MM.1S (cell line): ENCODE measurements around the gene ZNF607.

Experiments used
- DNase-seq: peaks from one replicate; pipeline ENCODE4 v3.0.0-alpha.2; 2015
- H2AFZ ChIP-seq: fragments of 300-600 bp; sonication (generic); 2 replicates; pipeline ENCODE4 v1.6.0; 2016; ENCODE audit warnings: antibody characterized with exemption, low read length
- H3F3A ChIP-seq: fragments of 300-600 bp; sonication (generic); 2 replicates; pipeline ENCODE4 v1.6.1; 2016; ENCODE audit warnings: mild to moderate bottlenecking, antibody characterized with exemption, low read length, moderate library complexity, mixed read lengths; ENCODE audit not compliant: insufficient read depth
- H3K27ac ChIP-seq: fragments of 300-600 bp; sonication (generic); 2 replicates; pipeline ENCODE4 v1.5.1; 2016; ENCODE audit warnings: mild to moderate bottlenecking, low read length
- H3K27me3 ChIP-seq: fragments of 300-600 bp; sonication (generic); replicated peaks from 2 replicates; pipeline ENCODE4 v1.6.0; 2016; ENCODE audit warnings: low read length; ENCODE audit not compliant: insufficient read depth
- H3K36me3 ChIP-seq: fragments of 300-600 bp; sonication (generic); replicated peaks from 2 replicates; pipeline ENCODE4 v1.6.1; 2016; ENCODE audit warnings: mild to moderate bottlenecking, low read length, mixed read lengths; ENCODE audit not compliant: insufficient read depth
- H3K4me1 ChIP-seq: fragments of 300-600 bp; sonication (generic); 2 replicates; pipeline ENCODE4 v1.6.1; 2016; ENCODE audit warnings: low read length, mixed read lengths
- H3K4me2 ChIP-seq: fragments of 300-600 bp; sonication (generic); 2 replicates; pipeline ENCODE4 v1.6.0; 2016; ENCODE audit warnings: low read depth, low read length
- H3K4me3 ChIP-seq: fragments of 300-600 bp; sonication (generic); 2 replicates; pipeline ENCODE4 v1.5.1; 2016; ENCODE audit warnings: low read length, mixed read lengths
- H3K79me2 ChIP-seq: fragments of 300-600 bp; sonication (generic); 2 replicates; pipeline ENCODE4 v1.6.1; 2016; ENCODE audit warnings: mixed run types, low read length, mixed read lengths
- H3K9ac ChIP-seq: fragments of 300-600 bp; sonication (generic); 2 replicates; pipeline ENCODE4 v1.6.1; 2016; ENCODE audit warnings: low read length, mixed read lengths
- H3K9me2 ChIP-seq: fragments of 300-600 bp; sonication (generic); replicated peaks from 2 replicates; pipeline ENCODE4 v1.6.1; 2016; ENCODE audit warnings: mild to moderate bottlenecking, low read length, mixed read lengths; ENCODE audit not compliant: insufficient read depth
- H3K9me3 ChIP-seq: fragments of 300-600 bp; sonication (generic); replicated peaks from 2 replicates; pipeline ENCODE4 v1.6.1; 2016; ENCODE audit warnings: mild to moderate bottlenecking, low read length, mixed read lengths; ENCODE audit not compliant: insufficient read depth
- H4K20me1 ChIP-seq: fragments of 300-600 bp; sonication (generic); 2 replicates; pipeline ENCODE4 v1.6.1; 2016; ENCODE audit warnings: mild to moderate bottlenecking, low read length, moderate library complexity, mixed read lengths; ENCODE audit not compliant: insufficient read depth
- EZH2 ChIP-seq: fragments of 300-600 bp; sonication (generic); optimal IDR thresholded peaks from 2 replicates; pipeline ENCODE3; 2017; ENCODE audit warnings: low read depth, mild to moderate bottlenecking, antibody characterized with exemption, low read length, mixed read lengths
- EZH2phosphoT487 ChIP-seq: fragments of 300-600 bp; sonication (generic); IDR thresholded peaks from 2 replicates; pipeline ENCODE4 v1.6.1; 2018; ENCODE audit warnings: antibody characterized with exemption, low read length
- TF ChIP-seq, protein P1 (sequence below): fragments of 300-600 bp; sonication (generic); IDR thresholded peaks from 2 replicates; pipeline ENCODE4 v1.5.1; 2016; ENCODE audit warnings: antibody characterized with exemption, low read length, mixed read lengths

The ZNF607 gene

GRCh38 chr19:37725181-37725580, 5.6 kb upstream of the ZNF607 start:
- no peak for DNase-seq
- Histone ChIP-seq H3K4me3 (no peak overlapping the region), H3K27me3 (no peaks in the 10 kb centered on the region), H3K9me3 (no peaks in the 10 kb centered on the region), H3K79me2 (no peaks in the 10 kb centered on the region), H4K20me1 (no peaks in the 10 kb centered on the region), H3K27ac (no peak overlapping the region), H3K4me2 (no peak overlapping the region), H2AFZ (no peak overlapping the region), H3K4me1 (no peaks in the 10 kb centered on the region), H3K9ac (no peak overlapping the region), H3K9me2 (no peaks in the 10 kb centered on the region), H3F3A (no peaks in the 10 kb centered on the region), H3K36me3 (no peaks in the 10 kb centered on the region)
- TF ChIP-seq EZH2 (no peak), EZH2phosphoT487 (no peak)
- TF ChIP-seq, protein P1, sequence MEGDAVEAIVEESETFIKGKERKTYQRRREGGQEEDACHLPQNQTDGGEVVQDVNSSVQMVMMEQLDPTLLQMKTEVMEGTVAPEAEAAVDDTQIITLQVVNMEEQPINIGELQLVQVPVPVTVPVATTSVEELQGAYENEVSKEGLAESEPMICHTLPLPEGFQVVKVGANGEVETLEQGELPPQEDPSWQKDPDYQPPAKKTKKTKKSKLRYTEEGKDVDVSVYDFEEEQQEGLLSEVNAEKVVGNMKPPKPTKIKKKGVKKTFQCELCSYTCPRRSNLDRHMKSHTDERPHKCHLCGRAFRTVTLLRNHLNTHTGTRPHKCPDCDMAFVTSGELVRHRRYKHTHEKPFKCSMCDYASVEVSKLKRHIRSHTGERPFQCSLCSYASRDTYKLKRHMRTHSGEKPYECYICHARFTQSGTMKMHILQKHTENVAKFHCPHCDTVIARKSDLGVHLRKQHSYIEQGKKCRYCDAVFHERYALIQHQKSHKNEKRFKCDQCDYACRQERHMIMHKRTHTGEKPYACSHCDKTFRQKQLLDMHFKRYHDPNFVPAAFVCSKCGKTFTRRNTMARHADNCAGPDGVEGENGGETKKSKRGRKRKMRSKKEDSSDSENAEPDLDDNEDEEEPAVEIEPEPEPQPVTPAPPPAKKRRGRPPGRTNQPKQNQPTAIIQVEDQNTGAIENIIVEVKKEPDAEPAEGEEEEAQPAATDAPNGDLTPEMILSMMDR, result no peak

GRCh38 chr19:37719927-37720265, 335 bp upstream of the ZNF607 start:
- Histone ChIP-seq H2AFZ (peak overlapping the region; percentile 98), H3K9me2 (no peaks in the 10 kb centered on the region), H3K9me3 (no peaks in the 10 kb centered on the region), H3K27ac (no peak overlapping the region), H3K4me1 (no peaks in the 10 kb centered on the region), H3K36me3 (no peaks in the 10 kb centered on the region), H4K20me1 (no peaks in the 10 kb centered on the region), H3K9ac (no peak overlapping the region), H3K4me2 (peak overlapping the region; percentile 86), H3F3A (no peaks in the 10 kb centered on the region), H3K27me3 (no peaks in the 10 kb centered on the region), H3K4me3 (peak overlapping the region; percentile 77), H3K79me2 (no peaks in the 10 kb centered on the region)
- TF ChIP-seq EZH2, result no peak
- TF ChIP-seq, protein P1, result no peak
- TF ChIP-seq EZH2phosphoT487, result no peak
- DNase-seq, result no peak

GRCh38 chr19:37718304-37718703, 1.3 kb downstream of the ZNF607 start:
- Histone ChIP-seq H3K9ac (no peak overlapping the region), H3K9me2 (no peaks in the 10 kb centered on the region), H3F3A (no peaks in the 10 kb centered on the region), H3K36me3 (no peaks in the 10 kb centered on the region), H3K79me2 (no peaks in the 10 kb centered on the region), H3K4me1 (no peaks in the 10 kb centered on the region), H3K27me3 (no peaks in the 10 kb centered on the region), H3K27ac (no peak overlapping the region), H3K4me2 (peak overlapping the region; percentile 86; the same call in 1 of the 2 replicates), H3K9me3 (no peaks in the 10 kb centered on the region), H2AFZ (no peak overlapping the region), H4K20me1 (no peaks in the 10 kb centered on the region), H3K4me3 (no peak overlapping the region)
- TF ChIP-seq, protein P1, result no peak
- TF ChIP-seq EZH2phosphoT487 (no peak), EZH2 (no peak)
- DNase-seq, result no peak
